Esophagus (tissue), 2 donors: Measurements from ENCODE around the gene PRTG. TPM values are rescaled to one million over a fixed set of nuclear protein-coding genes. Genes with fewer than 3 reads are reported as not detected.
"Not testable (repeated sequence)": the region's sequence is repeated elsewhere in the genome, so short reads cannot be mapped to it uniquely, and the experiment has no call there.

ENCODE experiments used
- H3K27ac ChIP-seq, 2 donors: one replicate each; pipeline ENCODE4 v1.5.1; 2013; ENCODE audit warnings: low read depth in 2 of 2, mild to moderate bottlenecking in 2 of 2, inconsistent platforms in 1 of 2, low read length in 1 of 2, moderate library complexity in 1 of 2
- H3K27me3 ChIP-seq, 2 donors: one replicate each; pipeline ENCODE4 v1.6.1; 2013; ENCODE audit warnings: low read length in 2 of 2, control low read depth in 1 of 2, mild to moderate bottlenecking in 1 of 2; ENCODE audit not compliant: insufficient read depth in 2 of 2, control insufficient read depth in 1 of 2
- H3K36me3 ChIP-seq, 2 donors: one replicate each; pipeline ENCODE4 v1.6.1; 2013; ENCODE audit warnings: low read length in 1 of 2; ENCODE audit not compliant: control insufficient read depth in 2 of 2, insufficient read depth in 2 of 2
- H3K4me1 ChIP-seq, 2 donors: one replicate each; pipeline ENCODE4 v1.6.1; 2013; ENCODE audit warnings: low read length in 1 of 2; ENCODE audit not compliant: control insufficient read depth in 2 of 2, insufficient read depth in 2 of 2
- H3K4me3 ChIP-seq, 2 donors: one replicate each; pipeline ENCODE4 v1.5.1; 2013; ENCODE audit warnings: low read length in 2 of 2, mild to moderate bottlenecking in 2 of 2, low read depth in 1 of 2, moderate library complexity in 1 of 2
- H3K9me3 ChIP-seq, 2 donors: one replicate each; pipeline ENCODE4 v1.6.1; 2013; ENCODE audit warnings: mild to moderate bottlenecking in 2 of 2, low read depth in 1 of 2, low read length in 1 of 2, moderate library complexity in 1 of 2; ENCODE audit not compliant: control insufficient read depth in 2 of 2, insufficient read depth in 1 of 2
- WGBS, 2 donors: extraction: QIAGEN DNeasy Blood & Tissue Kit; methylation state at CpG; one replicate each; pipeline ENCODE4 v1.1.7; 2013; 5-methylcytosine and 5-hydroxymethylcytosine counted together
- polyA plus RNA-seq, 2 donors: library from polyadenylated mRNA; stranded (reverse); fragments of 200-250 nt; gene quantifications; one replicate each; pipeline ENCODE4 v1.2.3, GENCODE V29; 2013
- donor health status: healthy with polysubstance abuse.
- donor health status: Bipolar disorder and iron deficiency.

The PRTG gene
- polyA plus RNA-seq, 2 donors: 0.02 to 0.10 TPM

DNA sequence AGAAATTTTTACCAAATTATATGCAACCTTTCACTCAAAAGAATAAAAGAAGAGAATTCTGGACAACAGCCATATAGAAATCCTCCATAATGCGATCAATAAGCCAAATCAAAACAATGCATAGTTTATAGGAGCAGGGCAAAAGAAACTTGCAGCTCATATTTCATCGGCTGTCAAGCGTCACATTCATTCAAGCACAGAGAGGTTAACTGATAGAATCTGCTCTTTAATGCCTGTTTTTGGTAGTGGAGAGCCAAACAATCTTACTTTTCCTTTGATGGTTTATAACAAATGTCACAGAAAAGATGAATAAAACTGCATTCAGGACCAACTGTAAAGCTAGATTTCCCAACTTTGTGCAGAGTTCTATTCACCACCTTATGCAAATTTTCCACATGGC, 35.4 kb downstream of the PRTG start:
- H3K4me3 ChIP-seq: no peak overlapping the region
- no peak overlapping the region for H3K27ac ChIP-seq
- H3K4me1 ChIP-seq: no peaks in the 10 kb centered on the region
- H3K36me3 ChIP-seq: no peaks in the 10 kb centered on the region
- no peaks in the 10 kb centered on the region for H3K27me3 ChIP-seq
- 42 to 45% methylated on average over 3 of the region's 3 CpGs for WGBS, 2 donors
- no peaks in the 10 kb centered on the region for H3K9me3 ChIP-seq

DNA sequence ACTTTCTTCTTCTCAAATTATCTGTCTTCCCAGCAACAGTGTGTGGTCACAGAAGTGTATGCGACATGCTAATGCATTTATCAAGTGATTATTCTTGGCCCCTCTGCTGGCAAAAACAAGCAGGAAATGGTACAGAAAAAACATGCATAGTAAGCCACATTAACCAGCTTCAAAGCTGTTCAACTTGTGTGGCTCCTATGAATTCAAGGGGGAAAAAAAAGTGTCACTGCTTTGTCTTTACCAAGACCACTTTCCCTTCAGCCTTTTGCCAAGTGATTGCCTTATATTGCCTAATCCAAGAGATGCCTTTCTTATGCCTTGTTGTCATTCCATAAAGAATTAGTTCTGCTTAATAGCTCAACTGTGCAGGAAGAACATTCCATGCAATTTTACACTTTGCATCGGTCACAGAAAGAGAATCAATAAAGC, 39.1 kb downstream of the PRTG start:
- no peak overlapping the region for H3K4me3 ChIP-seq
- 34 to 49% methylated on average over 2 of the region's 2 CpGs for WGBS, 2 donors
- H3K27me3 ChIP-seq: no peaks in the 10 kb centered on the region

GRCh38 chr15:55700876-55701275, 42.1 kb downstream of the PRTG start:
- Histone ChIP-seq H3K27me3 (no peaks in the 10 kb centered on the region), H3K9me3 (no peaks in the 10 kb centered on the region), H3K4me3 (no peak overlapping the region), H3K4me1 (no peaks in the 10 kb centered on the region), H3K27ac (no peak overlapping the region), H3K36me3 (no peaks in the 10 kb centered on the region)
- 89 to 94% methylated on average over 6 of the region's 6 CpGs for WGBS, 2 donors

More for the DNA sequence above, 39.1 kb downstream of the PRTG start:
- H3K4me1 ChIP-seq: no peaks in the 10 kb centered on the region
- H3K27ac ChIP-seq: no peak overlapping the region
- H3K9me3 ChIP-seq: no peaks in the 10 kb centered on the region
- H3K36me3 ChIP-seq: no peaks in the 10 kb centered on the region

GRCh38 chr15:55698653-55699052, 44.3 kb downstream of the PRTG start:
- no peaks in the 10 kb centered on the region for H3K36me3 ChIP-seq
- no peaks in the 10 kb centered on the region for H3K27me3 ChIP-seq
- no peak overlapping the region for H3K4me3 ChIP-seq
- 86 to 95% methylated on average over 4 of the region's 4 CpGs for WGBS, 2 donors
- no peak overlapping the region for H3K27ac ChIP-seq
- H3K4me1 ChIP-seq: no peaks in the 10 kb centered on the region
- H3K9me3 ChIP-seq: no peaks in the 10 kb centered on the region

DNA sequence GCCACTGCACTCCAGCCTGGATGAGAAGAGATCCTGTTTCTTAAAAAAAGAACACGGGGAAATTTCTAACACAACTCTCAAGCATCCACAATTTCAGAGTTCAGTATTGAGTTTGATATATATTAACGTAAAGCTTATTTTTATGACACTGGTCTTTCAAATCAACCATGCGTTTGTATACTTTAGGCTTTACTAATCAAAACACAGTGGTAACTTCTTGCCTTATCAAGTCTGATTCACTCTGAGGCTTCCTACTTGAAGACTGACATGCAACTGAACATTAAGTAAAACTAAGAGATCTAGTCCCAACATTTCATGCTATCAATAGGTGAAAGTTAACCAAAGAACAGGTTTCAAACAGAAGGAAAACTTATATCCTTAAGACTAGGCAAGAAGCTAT, 46.7 kb downstream of the PRTG start:
- no peaks in the 10 kb centered on the region for H3K36me3 ChIP-seq
- H3K27me3 ChIP-seq: no peaks in the 10 kb centered on the region
- no peaks in the 10 kb centered on the region for H3K9me3 ChIP-seq
- H3K4me1 ChIP-seq: no peaks in the 10 kb centered on the region
- WGBS, 2 donors: 74 to 79% methylated on average over 3 of the region's 3 CpGs
- no peak overlapping the region for H3K27ac ChIP-seq
- no peak overlapping the region for H3K4me3 ChIP-seq

GRCh38 chr15:55695432-55695831, 47.5 kb downstream of the PRTG start:
- H3K4me1 ChIP-seq: no peaks in the 10 kb centered on the region
- no peaks in the 10 kb centered on the region for H3K36me3 ChIP-seq
- 72 to 74% methylated on average over 8 of the region's 8 CpGs for WGBS, 2 donors
- H3K27ac ChIP-seq: no peak overlapping the region
- no peak overlapping the region for H3K4me3 ChIP-seq
- no peaks in the 10 kb centered on the region for H3K27me3 ChIP-seq
- H3K9me3 ChIP-seq: no peaks in the 10 kb centered on the region

DNA sequence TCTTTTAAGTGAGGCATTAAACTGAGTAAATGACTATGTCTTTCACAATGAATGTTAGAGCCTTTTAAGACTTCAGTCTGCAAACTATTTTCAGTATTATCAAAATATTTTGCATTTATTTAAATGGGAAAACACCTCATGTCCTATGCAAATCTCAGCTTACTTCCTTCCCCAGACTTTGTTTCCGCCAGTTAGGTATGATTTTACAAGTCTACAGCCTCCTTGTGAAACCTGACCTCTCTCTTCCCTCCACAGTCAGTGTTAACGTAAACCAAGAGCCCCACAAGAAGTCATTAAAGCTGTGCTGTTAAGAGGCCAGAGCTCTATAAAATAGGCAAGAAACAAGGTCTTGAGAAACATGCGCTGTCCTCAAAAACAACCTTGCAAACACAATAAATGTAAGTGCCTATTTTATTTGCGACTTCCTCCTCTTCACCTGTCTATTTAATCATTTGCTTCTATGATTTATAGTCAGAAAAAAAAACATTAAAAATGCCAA, 48.3 kb downstream of the PRTG start:
- Histone ChIP-seq H3K4me3 (no peak overlapping the region), H3K4me1 (no peaks in the 10 kb centered on the region), H3K36me3 (no peaks in the 10 kb centered on the region), H3K9me3 (no peaks in the 10 kb centered on the region), H3K27me3 (no peaks in the 10 kb centered on the region), H3K27ac (no peak overlapping the region)
- 66 to 71% methylated on average over 4 of the region's 4 CpGs for WGBS, 2 donors

GRCh38 chr15:55693116-55693515, 49.8 kb downstream of the PRTG start:
- not testable (repeated sequence) for H3K9me3 ChIP-seq, H3K27ac ChIP-seq, H3K4me1 ChIP-seq, H3K4me3 ChIP-seq, H3K27me3 ChIP-seq, H3K36me3 ChIP-seq
- 96% methylated on average over 14 of the region's 14 CpGs for WGBS, 2 donors

- no peaks in the 10 kb centered on the region for H3K9me3 ChIP-seq
- no peak overlapping the region for H3K4me3 ChIP-seq
- WGBS, 2 donors: 89 to 93% methylated on average over 6 of the region's 6 CpGs
- no peaks in the 10 kb centered on the region for H3K27me3 ChIP-seq
- no peaks in the 10 kb centered on the region for H3K4me1 ChIP-seq
- H3K27ac ChIP-seq: no peak overlapping the region
- no peaks in the 10 kb centered on the region for H3K36me3 ChIP-seq
These were observed 55.2 kb downstream of the PRTG start for GRCh38 chr15:55687792-55688191.

DNA sequence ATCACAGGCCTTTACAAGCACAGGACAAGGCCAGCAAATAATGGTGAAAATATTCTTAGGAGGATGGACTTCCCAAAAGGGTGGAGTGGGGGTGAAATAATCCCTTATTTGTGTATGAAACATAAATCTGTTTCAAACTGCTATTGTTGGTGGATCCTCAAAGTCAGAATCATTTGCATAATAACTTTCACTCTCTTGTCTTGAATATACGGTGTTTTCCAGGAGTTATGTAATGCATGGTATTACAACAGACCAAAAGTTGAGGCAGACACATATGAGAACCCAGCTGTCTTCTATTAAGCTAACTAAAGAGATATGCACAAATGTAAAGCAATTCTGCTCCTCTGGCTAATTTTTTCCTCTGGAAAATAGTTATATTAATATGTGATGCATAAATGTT, 57.7 kb downstream of the PRTG start:
- Histone ChIP-seq H3K4me1 (no peaks in the 10 kb centered on the region), H3K27me3 (no peaks in the 10 kb centered on the region), H3K4me3 (no peak overlapping the region), H3K27ac (no peak overlapping the region), H3K9me3 (no peaks in the 10 kb centered on the region), H3K36me3 (no peaks in the 10 kb centered on the region)
- WGBS, 2 donors: 17 to 25% methylated on average over 1 of the region's 1 CpG
